Natural killer cell (primary cell): Measurements from ENCODE around the gene PYGM. TPM values are rescaled to one million over a fixed set of nuclear protein-coding genes. Genes with fewer than 3 reads are reported as not detected.

Experiments
- ATAC-seq, 3 donors: fragments of 150-1000 bp in 2 of 3; fragments of 200-7000 bp in 1 of 3; cut with Tn5 transposase; 1 replicate in 1 of 3; 2 replicates in 2 of 3; pipeline ENCODE4 v1.10.0; 2021; ENCODE audit warnings: mild to moderate bottlenecking in 2 of 3, moderate library complexity in 2 of 3
- DNase-seq, 2 donors: peaks; one replicate each; pipeline versions ENCODE4 v3.0.0 to v3.0.0-alpha.2; 2013 to 2021; ENCODE audit warnings: mixed read lengths in 1 of 2
- H3K27ac ChIP-seq: one replicate; pipeline ENCODE4 v1.5.1; 2013; ENCODE audit warnings: mild to moderate bottlenecking, low read length
- H3K27me3 ChIP-seq: one replicate; pipeline ENCODE4 v1.6.1; 2013; ENCODE audit warnings: low read length; ENCODE audit not compliant: control insufficient read depth, insufficient read depth
- H3K36me3 ChIP-seq: one replicate; pipeline ENCODE4 v1.6.1; 2013; ENCODE audit warnings: low read length; ENCODE audit not compliant: control insufficient read depth, insufficient read depth
- H3K4me1 ChIP-seq: one replicate; pipeline ENCODE4 v1.6.1; 2013; ENCODE audit warnings: low read length; ENCODE audit not compliant: control insufficient read depth, insufficient read depth
- H3K4me3 ChIP-seq: one replicate; pipeline ENCODE4 v1.5.1; 2013; ENCODE audit warnings: low read length
- H3K9me3 ChIP-seq: one replicate; pipeline ENCODE4 v1.6.1; 2013; ENCODE audit warnings: low read length; ENCODE audit not compliant: control insufficient read depth, insufficient read depth
- H3K27ac Mint-ChIP-seq, 2 donors: one replicate each; pipeline ENCODE4 v1.8.0; 2022; ENCODE audit warnings: mild to moderate bottlenecking in 2 of 2, mixed read lengths in 2 of 2, moderate library complexity in 1 of 2
- H3K27me3 Mint-ChIP-seq, 2 donors: one replicate each; pipeline ENCODE4 v1.8.0; 2022; ENCODE audit warnings: low read depth in 2 of 2, mixed read lengths in 2 of 2
- H3K36me3 Mint-ChIP-seq: one replicate; pipeline ENCODE4 v1.8.0; 2022; ENCODE audit warnings: mixed read lengths
- H3K4me1 Mint-ChIP-seq, 2 donors: one replicate each; pipeline ENCODE4 v1.8.0; 2022; ENCODE audit warnings: mixed read lengths in 2 of 2
- H3K4me3 Mint-ChIP-seq: one replicate; pipeline ENCODE4 v1.8.0; 2022; ENCODE audit warnings: mild to moderate bottlenecking, moderate library complexity, mixed read lengths
- H3K9me3 Mint-ChIP-seq, 2 donors: one replicate each; pipeline ENCODE4 v1.8.0; 2022; ENCODE audit warnings: mixed read lengths in 2 of 2
- CTCF ChIP-seq: fragments of 200-600 bp; IDR thresholded peaks from one replicate; pipeline ENCODE4 v1.8.0; 2022; ENCODE audit warnings: antibody characterized with exemption
- WGBS: methylation state at CpG from one replicate; pipeline ENCODE4 v1.1.7; 2013; ENCODE audit warnings: missing lambda C conversion rate; ENCODE audit not compliant: insufficient coverage; 5-methylcytosine and 5-hydroxymethylcytosine counted together
- intact Hi-C: fragments of 100-400 bp; cut with micrococcal nuclease; formaldehyde crosslinking; loops from one replicate; pipeline ENCODE4 v1.14.2; 2022
- total RNA-seq, 4 donors: library from RNA; stranded (reverse); fragments of 120-200 nt in 1 of 4; gene quantifications; one replicate each; pipeline versions ENCODE4 v1.2.3 to v1.2.4, GENCODE V29; 2013 to 2022

Gene PYGM
- total RNA-seq, 3 donors from 2014 or later (not counting 1 experiment from before 2014, with no cell fraction given): 4.1 to 8.4 (median 6.1) TPM

- Mint-ChIP-seq H3K27me3 (no peaks in the 10 kb centered on the region), H3K9me3 (no peaks in the 10 kb centered on the region), H3K27ac (no peak overlapping the region), H3K4me1 (peaks cover 5 to 14% of the 10 kb centered on the region in 2 donors), H3K4me3 (no peak overlapping the region), H3K36me3 (no peaks in the 10 kb centered on the region)
- H3K4me1 ChIP-seq: no peaks in the 10 kb centered on the region
- ATAC-seq (no peak), DNase-seq (no peak)
- H3K36me3 ChIP-seq: peaks cover 63% of the 10 kb centered on the region
- no peak for TF ChIP-seq CTCF
- intact Hi-C loops: no loop called here
- WGBS: 88% methylated on average over 21 of the region's 21 CpGs
- H3K9me3 ChIP-seq: no peaks in the 10 kb centered on the region
- H3K27ac ChIP-seq: no peak overlapping the region
- H3K27me3 ChIP-seq: no peaks in the 10 kb centered on the region
- no peak overlapping the region for H3K4me3 ChIP-seq
These were observed 29.9 kb downstream of the PYGM start for GRCh38 chr11:64729851-64730382.

- Mint-ChIP-seq H3K9me3 (no peaks in the 10 kb centered on the region), H3K27ac (no peak overlapping the region), H3K36me3 (no peaks in the 10 kb centered on the region), H3K4me1 (peaks cover 8 to 18% of the 10 kb centered on the region in 2 donors), H3K27me3 (no peaks in the 10 kb centered on the region), H3K4me3 (no peak overlapping the region)
- H3K4me3 ChIP-seq: no peak overlapping the region
- intact Hi-C loops: no loop called here
- 97% methylated on average over 9 of the region's 11 CpGs for WGBS
- TF ChIP-seq CTCF: no peak
- no peak for ATAC-seq
- no peaks in the 10 kb centered on the region for H3K9me3 ChIP-seq
- no peak for DNase-seq
- H3K36me3 ChIP-seq: peaks cover 55% of the 10 kb centered on the region
- peaks cover 7% of the 10 kb centered on the region for H3K4me1 ChIP-seq
- H3K27me3 ChIP-seq: no peaks in the 10 kb centered on the region
- no peak overlapping the region for H3K27ac ChIP-seq
These were observed 30.9 kb downstream of the PYGM start for GRCh38 chr11:64728757-64729365.

- H3K27me3 Mint-ChIP-seq: peaks cover 0 to 5% of the 10 kb centered on the region in 2 donors
- Histone ChIP-seq H3K4me1 (peaks cover 16% of the 10 kb centered on the region), H3K9me3 (no peaks in the 10 kb centered on the region), H3K36me3 (peaks cover 42% of the 10 kb centered on the region), H3K27ac (no peak overlapping the region), H3K27me3 (peaks cover 4% of the 10 kb centered on the region), H3K4me3 (no peak overlapping the region)
- H3K36me3 Mint-ChIP-seq: no peaks in the 10 kb centered on the region
- no peak for DNase-seq
- no peak overlapping the region for H3K27ac Mint-ChIP-seq
- no peak for ATAC-seq
- intact Hi-C loops: no loop called here
- H3K4me3 Mint-ChIP-seq: no peak overlapping the region
- TF ChIP-seq CTCF: no peak
- peaks cover 8 to 33% of the 10 kb centered on the region in 2 donors for H3K4me1 Mint-ChIP-seq
- WGBS: 93% methylated on average over 6 of the region's 7 CpGs
- no peaks in the 10 kb centered on the region for H3K9me3 Mint-ChIP-seq
These were observed 32.8 kb downstream of the PYGM start for GRCh38 chr11:64726867-64727530.
